Measurements from ENCODE around the gene FCF1.

- TF ChIP-seq CTCF (IDR thresholded peaks at IDR 0.05) (no peak), POLR2A (IDR thresholded peaks at IDR 0.05) (no peak)
Observed at GRCh38 chr14:74737753-74738325, 24.9 kb downstream of the FCF1 start.
